SK-N-SH (cell line): Measurements from ENCODE around the gene ZNF317. TPM values are rescaled to one million over a fixed set of nuclear protein-coding genes. Genes with fewer than 3 reads are reported as not detected.

Source experiments
- CTCF ChIA-PET: fragments of 300-600, 350-600 bp; formaldehyde crosslinking; extraction: SDS; loops from one replicate; lab custom pipeline; 2021; lab: Yijun Ruan, JAX
- POLR2A ChIA-PET: fragments of 350-600 bp; sonication (Branson Sonifier 250); formaldehyde crosslinking; extraction: SDS; loops from one replicate; lab custom pipeline; 2020; ENCODE audit warnings: antibody characterized with exemption, inconsistent platforms; lab: Yijun Ruan, JAX
- DNase-seq: peaks from one replicate; pipeline ENCODE4 v3.0.0; 2012
- H2AFZ ChIP-seq: fragments of 200-600 bp; sonication (generic); 2 replicates; pipeline ENCODE4 v1.8.1; 2016; ENCODE audit warnings: antibody characterized with exemption, mild to moderate bottlenecking, low read depth
- H3F3A ChIP-seq: fragments of 200-600 bp; sonication (generic); replicated peaks from 2 replicates; pipeline ENCODE3; 2016; ENCODE audit warnings: antibody characterized with exemption, mild to moderate bottlenecking; ENCODE audit not compliant: insufficient read depth
- H3K27ac ChIP-seq, 2 experiments: fragments of 200-500 bp in 1 of 2; fragments of 200-600 bp in 1 of 2; sonication (Bioruptor generic) in 1 of 2; sonication (generic), shearing (Covaris generic) in 1 of 2; 2 replicates each; pipeline versions ENCODE4 v1.5.1 to v1.6.1; 2014 to 2016; ENCODE audit warnings: low read depth in 2 of 2, inconsistent platforms in 1 of 2, low read length in 1 of 2, mild to moderate bottlenecking in 1 of 2, mixed read lengths in 1 of 2
- H3K27me3 ChIP-seq: fragments of 200-600 bp; sonication (generic), shearing (Covaris generic); 2 replicates; pipeline ENCODE4 v1.6.1; 2016; ENCODE audit warnings: mixed run types; ENCODE audit not compliant: insufficient read depth
- H3K36me3 ChIP-seq, 2 experiments: fragments of 200-500 bp in 1 of 2; fragments of 200-600 bp in 1 of 2; sonication (Bioruptor generic) in 1 of 2; sonication (generic) in 1 of 2; replicated peaks in 1 of 2; 2 replicates each; pipeline versions ENCODE3 to v1.5.1; 2014 to 2016; ENCODE audit warnings: low read length in 1 of 2, mild to moderate bottlenecking in 1 of 2; ENCODE audit not compliant: insufficient read depth in 2 of 2, control insufficient read depth in 1 of 2
- H3K4me1 ChIP-seq, 2 experiments: fragments of 200-500 bp in 1 of 2; fragments of 200-600 bp in 1 of 2; sonication (Bioruptor generic) in 1 of 2; sonication (generic), shearing (Covaris generic) in 1 of 2; 2 replicates each; pipeline versions ENCODE4 v1.5.1 to v1.6.1; 2014 to 2016; ENCODE audit warnings: low read depth in 1 of 2, low read length in 1 of 2, mixed run types in 1 of 2; ENCODE audit not compliant: insufficient read depth in 2 of 2, control insufficient read depth in 1 of 2
- H3K4me2 ChIP-seq: fragments of 200-600 bp; sonication (generic), shearing (Covaris generic); 2 replicates; pipeline ENCODE4 v1.6.1; 2017; ENCODE audit warnings: mixed run types
- H3K4me3 ChIP-seq, 2 experiments: fragments of 200-500 bp in 1 of 2; fragments of 200-600 bp in 1 of 2; sonication (Bioruptor generic) in 1 of 2; sonication (generic), shearing (Covaris generic) in 1 of 2; 2 replicates each; pipeline versions ENCODE4 v1.5.1 to v1.8.1; 2014 to 2016; ENCODE audit warnings: low read depth in 2 of 2, inconsistent platforms in 1 of 2, low read length in 1 of 2, mild to moderate bottlenecking in 1 of 2, mixed read lengths in 1 of 2, moderate library complexity in 1 of 2
- H3K79me2 ChIP-seq: fragments of 200-600 bp; sonication (generic); 2 replicates; pipeline ENCODE4 v1.8.1; 2017; ENCODE audit warnings: mild to moderate bottlenecking; ENCODE audit not compliant: insufficient read depth
- H3K9ac ChIP-seq: fragments of 200-600 bp; sonication (generic); 2 replicates; pipeline ENCODE4 v1.6.1; 2017; ENCODE audit warnings: mixed run types
- H3K9me2 ChIP-seq: fragments of 200-600 bp; sonication (generic); 2 replicates; pipeline ENCODE4 v1.6.1; 2017; ENCODE audit warnings: mixed run types
- H3K9me3 ChIP-seq: fragments of 200-600 bp; sonication (generic); 2 replicates; pipeline ENCODE4 v1.6.1; 2017; ENCODE audit warnings: mixed run types, mild to moderate bottlenecking, moderate library complexity
- H4K20me1 ChIP-seq: fragments of 200-600 bp; sonication (generic); 2 replicates; pipeline ENCODE4 v1.6.1; 2017; ENCODE audit warnings: mild to moderate bottlenecking, mixed run types; ENCODE audit not compliant: insufficient read depth
- GABPA ChIP-seq: IDR thresholded peaks from 2 replicates; pipeline ENCODE4 v1.4.0; 2012; ENCODE audit warnings: low read depth, mild to moderate bottlenecking
- GATA2 ChIP-seq: sonication (generic); formaldehyde crosslinking; IDR thresholded peaks from 2 replicates; pipeline ENCODE4 v1.5.0; 2020; ENCODE audit warnings: mild to moderate bottlenecking, missing genetic modification reagents
- JUND ChIP-seq: IDR thresholded peaks from 2 replicates; pipeline ENCODE4 v1.4.0; 2012
- MEF2A ChIP-seq: IDR thresholded peaks from 2 replicates; pipeline ENCODE4 v1.4.0; 2012; ENCODE audit warnings: low read depth, borderline replicate concordance
- NFIC ChIP-seq: IDR thresholded peaks from 2 replicates; pipeline ENCODE4 v1.4.0; 2012; ENCODE audit warnings: borderline replicate concordance
- NRF1 ChIP-seq: IDR thresholded peaks from 2 replicates; pipeline ENCODE4 v1.6.1; 2012; ENCODE audit warnings: low read depth, mild to moderate bottlenecking, low read length
- POLR2AphosphoS5 ChIP-seq: IDR thresholded peaks from 2 replicates; pipeline ENCODE4 v1.6.1; 2012; ENCODE audit warnings: low read depth, low read length
- RFX5 ChIP-seq: IDR thresholded peaks from 2 replicates; pipeline ENCODE4 v1.6.1; 2012; ENCODE audit warnings: mild to moderate bottlenecking, improper control_type of control experiment, low read length
- RXRA ChIP-seq: IDR thresholded peaks from 2 replicates; pipeline ENCODE4 v1.4.0; 2012; ENCODE audit warnings: low read depth, mild to moderate bottlenecking, borderline replicate concordance
- TAF1 ChIP-seq: IDR thresholded peaks from 2 replicates; pipeline ENCODE4 v1.6.1; 2012; ENCODE audit warnings: low read depth, mild to moderate bottlenecking, low read length, moderate library complexity, borderline replicate concordance
- TCF12 ChIP-seq: IDR thresholded peaks from 2 replicates; pipeline ENCODE4 v1.4.0; 2012
- TEAD4 ChIP-seq: IDR thresholded peaks from 2 replicates; pipeline ENCODE4 v1.4.0; 2012; ENCODE audit warnings: mild to moderate bottlenecking, borderline replicate concordance; ENCODE audit not compliant: insufficient read depth
- WGBS: methylation state at CpG from one replicate; pipeline ENCODE4 v1.1.6; 2017; ENCODE audit warnings: low lambda C conversion rate; 5-methylcytosine and 5-hydroxymethylcytosine counted together
- polyA plus RNA-seq, 3 experiments: library from polyadenylated mRNA; depleted of rRNA; stranded (reverse); fragments of >200 nt; gene quantifications; 2 replicates each; pipeline ENCODE4 v1.2.3, GENCODE V29; 2012
- TF ChIP-seq, protein P1 (sequence below): IDR thresholded peaks from 2 replicates; pipeline ENCODE4; 2012
- TF ChIP-seq, protein P2 (sequence below): IDR thresholded peaks from 2 replicates; pipeline ENCODE4 v1.4.0; 2012; ENCODE audit warnings: low read depth, borderline replicate concordance
- TF ChIP-seq, protein P3 (sequence below): IDR thresholded peaks from 2 replicates; pipeline ENCODE4 v1.4.0; 2012; ENCODE audit warnings: low read depth, borderline replicate concordance
- TF ChIP-seq, protein P4 (sequence below): IDR thresholded peaks from 2 replicates; pipeline ENCODE4 v1.6.1; 2012; ENCODE audit warnings: mild to moderate bottlenecking, low read depth, low read length, moderate library complexity

Gene ZNF317
- polyA plus RNA-seq, 1 of the 3 experiments (the other 2 are of a cell fraction), result 16.0 TPM

DNA sequence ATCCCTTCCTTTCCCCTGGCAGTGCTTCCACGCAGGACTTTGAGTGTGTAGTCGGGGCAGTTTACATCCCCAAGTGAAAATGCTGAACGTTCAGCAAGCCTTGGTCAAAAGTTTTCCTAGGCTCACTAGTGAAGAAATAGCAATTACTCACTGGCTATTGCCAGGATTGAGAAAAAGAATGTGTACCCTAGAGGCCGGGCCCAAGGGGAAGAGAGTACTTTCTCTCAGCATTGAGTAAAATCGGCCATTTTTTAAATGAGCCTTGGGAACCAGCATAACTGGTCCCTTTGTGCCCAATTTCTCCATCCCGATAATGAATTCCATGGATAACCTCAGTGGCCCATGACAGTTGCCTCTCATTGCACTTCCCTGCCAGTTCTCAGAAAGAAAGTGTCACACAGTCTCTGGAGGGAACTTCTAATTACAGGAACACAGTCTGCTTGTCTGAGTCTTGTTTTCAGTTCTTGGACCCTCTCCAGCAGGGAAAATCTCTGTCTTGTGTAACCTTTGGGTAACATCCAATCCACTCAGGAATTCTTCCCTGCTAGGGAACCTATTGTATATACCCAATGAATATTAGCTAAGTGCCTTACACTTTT lies 31.3 kb downstream of the ZNF317 start:
- Histone ChIP-seq H3K4me3 (no peak overlapping the region), H3K4me2 (no peak overlapping the region), H4K20me1 (no peaks in the 10 kb centered on the region), H2AFZ (no peak overlapping the region), H3F3A (no peaks in the 10 kb centered on the region), H3K4me1 (no peaks in the 10 kb centered on the region), H3K27me3 (no peaks in the 10 kb centered on the region), H3K9me2 (no peaks in the 10 kb centered on the region), H3K9me3 (no peaks in the 10 kb centered on the region), H3K9ac (no peak overlapping the region), H3K79me2 (no peaks in the 10 kb centered on the region), H3K27ac (no peak overlapping the region), H3K36me3 (peaks cover 0 to 2% of the 10 kb centered on the region in 2 experiments)
- ChIA-PET POLR2A (no interaction called here), CTCF (interaction anchor here (1.2 kb wide), 1 partner anchor 34 kb away, joined by 3 read pairs; no protein-coding TSS in a partner anchor)
- no peak for TF ChIP-seq POLR2AphosphoS5
- no peak for TF ChIP-seq TAF1
- TF ChIP-seq GATA2 (CRISPR knock-in tag), result no peak
- no peak for TF ChIP-seq NRF1
- no peak for TF ChIP-seq TEAD4
- no peak for TF ChIP-seq RXRA
- no peak for TF ChIP-seq RFX5
- no peak for TF ChIP-seq TCF12
- 35% methylated on average over 4 of the region's 6 CpGs for WGBS
- DNase-seq, result no peak

DNA sequence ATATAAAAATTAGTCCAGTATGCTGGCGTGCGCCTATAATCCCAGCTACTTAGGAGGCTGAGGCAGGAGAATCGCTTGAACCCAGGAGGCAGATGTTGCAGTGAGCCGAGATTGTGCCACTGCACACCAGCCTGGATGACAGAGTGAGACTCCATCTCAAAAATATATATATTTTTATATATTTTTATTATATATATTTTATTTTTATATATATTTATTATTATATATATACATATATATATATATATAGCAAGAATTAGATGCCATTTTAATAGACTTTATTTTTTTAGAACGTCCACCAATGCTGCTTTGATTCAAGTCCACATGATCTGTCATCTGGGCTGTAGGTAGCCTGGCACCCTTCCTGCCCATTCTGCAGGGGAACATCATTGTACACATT lies 35.1 kb downstream of the ZNF317 start:
- Histone ChIP-seq H3K9ac (no peak overlapping the region), H3K9me3 (no peaks in the 10 kb centered on the region), H3K36me3 (no peaks in the 10 kb centered on the region), H3F3A (no peaks in the 10 kb centered on the region), H3K4me1 (no peaks in the 10 kb centered on the region), H3K27ac (no peak overlapping the region), H3K4me2 (no peak overlapping the region), H2AFZ (no peak overlapping the region), H3K9me2 (no peaks in the 10 kb centered on the region), H3K79me2 (no peaks in the 10 kb centered on the region)
- POLR2A ChIA-PET, result no interaction called here
- CTCF ChIA-PET, result no interaction called here
- WGBS, result 41% methylated on average over 5 of the region's 5 CpGs
- TF ChIP-seq, protein P1, sequence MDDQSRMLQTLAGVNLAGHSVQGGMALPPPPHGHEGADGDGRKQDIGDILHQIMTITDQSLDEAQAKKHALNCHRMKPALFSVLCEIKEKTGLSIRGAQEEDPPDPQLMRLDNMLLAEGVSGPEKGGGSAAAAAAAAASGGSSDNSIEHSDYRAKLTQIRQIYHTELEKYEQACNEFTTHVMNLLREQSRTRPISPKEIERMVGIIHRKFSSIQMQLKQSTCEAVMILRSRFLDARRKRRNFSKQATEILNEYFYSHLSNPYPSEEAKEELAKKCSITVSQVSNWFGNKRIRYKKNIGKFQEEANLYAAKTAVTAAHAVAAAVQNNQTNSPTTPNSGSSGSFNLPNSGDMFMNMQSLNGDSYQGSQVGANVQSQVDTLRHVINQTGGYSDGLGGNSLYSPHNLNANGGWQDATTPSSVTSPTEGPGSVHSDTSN, result no peak
- TF ChIP-seq, protein P2, sequence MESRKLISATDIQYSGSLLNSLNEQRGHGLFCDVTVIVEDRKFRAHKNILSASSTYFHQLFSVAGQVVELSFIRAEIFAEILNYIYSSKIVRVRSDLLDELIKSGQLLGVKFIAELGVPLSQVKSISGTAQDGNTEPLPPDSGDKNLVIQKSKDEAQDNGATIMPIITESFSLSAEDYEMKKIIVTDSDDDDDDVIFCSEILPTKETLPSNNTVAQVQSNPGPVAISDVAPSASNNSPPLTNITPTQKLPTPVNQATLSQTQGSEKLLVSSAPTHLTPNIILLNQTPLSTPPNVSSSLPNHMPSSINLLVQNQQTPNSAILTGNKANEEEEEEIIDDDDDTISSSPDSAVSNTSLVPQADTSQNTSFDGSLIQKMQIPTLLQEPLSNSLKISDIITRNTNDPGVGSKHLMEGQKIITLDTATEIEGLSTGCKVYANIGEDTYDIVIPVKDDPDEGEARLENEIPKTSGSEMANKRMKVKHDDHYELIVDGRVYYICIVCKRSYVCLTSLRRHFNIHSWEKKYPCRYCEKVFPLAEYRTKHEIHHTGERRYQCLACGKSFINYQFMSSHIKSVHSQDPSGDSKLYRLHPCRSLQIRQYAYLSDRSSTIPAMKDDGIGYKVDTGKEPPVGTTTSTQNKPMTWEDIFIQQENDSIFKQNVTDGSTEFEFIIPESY, result no peak
- TF ChIP-seq TEAD4 (no peak), MEF2A (no peak), GABPA (no peak), JUND (no peak), NFIC (no peak), RXRA (no peak), TCF12 (no peak)
- TF ChIP-seq, protein P3, sequence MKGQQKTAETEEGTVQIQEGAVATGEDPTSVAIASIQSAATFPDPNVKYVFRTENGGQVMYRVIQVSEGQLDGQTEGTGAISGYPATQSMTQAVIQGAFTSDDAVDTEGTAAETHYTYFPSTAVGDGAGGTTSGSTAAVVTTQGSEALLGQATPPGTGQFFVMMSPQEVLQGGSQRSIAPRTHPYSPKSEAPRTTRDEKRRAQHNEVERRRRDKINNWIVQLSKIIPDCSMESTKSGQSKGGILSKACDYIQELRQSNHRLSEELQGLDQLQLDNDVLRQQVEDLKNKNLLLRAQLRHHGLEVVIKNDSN, result no peak
- TF ChIP-seq, protein P4, sequence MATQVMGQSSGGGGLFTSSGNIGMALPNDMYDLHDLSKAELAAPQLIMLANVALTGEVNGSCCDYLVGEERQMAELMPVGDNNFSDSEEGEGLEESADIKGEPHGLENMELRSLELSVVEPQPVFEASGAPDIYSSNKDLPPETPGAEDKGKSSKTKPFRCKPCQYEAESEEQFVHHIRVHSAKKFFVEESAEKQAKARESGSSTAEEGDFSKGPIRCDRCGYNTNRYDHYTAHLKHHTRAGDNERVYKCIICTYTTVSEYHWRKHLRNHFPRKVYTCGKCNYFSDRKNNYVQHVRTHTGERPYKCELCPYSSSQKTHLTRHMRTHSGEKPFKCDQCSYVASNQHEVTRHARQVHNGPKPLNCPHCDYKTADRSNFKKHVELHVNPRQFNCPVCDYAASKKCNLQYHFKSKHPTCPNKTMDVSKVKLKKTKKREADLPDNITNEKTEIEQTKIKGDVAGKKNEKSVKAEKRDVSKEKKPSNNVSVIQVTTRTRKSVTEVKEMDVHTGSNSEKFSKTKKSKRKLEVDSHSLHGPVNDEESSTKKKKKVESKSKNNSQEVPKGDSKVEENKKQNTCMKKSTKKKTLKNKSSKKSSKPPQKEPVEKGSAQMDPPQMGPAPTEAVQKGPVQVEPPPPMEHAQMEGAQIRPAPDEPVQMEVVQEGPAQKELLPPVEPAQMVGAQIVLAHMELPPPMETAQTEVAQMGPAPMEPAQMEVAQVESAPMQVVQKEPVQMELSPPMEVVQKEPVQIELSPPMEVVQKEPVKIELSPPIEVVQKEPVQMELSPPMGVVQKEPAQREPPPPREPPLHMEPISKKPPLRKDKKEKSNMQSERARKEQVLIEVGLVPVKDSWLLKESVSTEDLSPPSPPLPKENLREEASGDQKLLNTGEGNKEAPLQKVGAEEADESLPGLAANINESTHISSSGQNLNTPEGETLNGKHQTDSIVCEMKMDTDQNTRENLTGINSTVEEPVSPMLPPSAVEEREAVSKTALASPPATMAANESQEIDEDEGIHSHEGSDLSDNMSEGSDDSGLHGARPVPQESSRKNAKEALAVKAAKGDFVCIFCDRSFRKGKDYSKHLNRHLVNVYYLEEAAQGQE, result no peak
- TF ChIP-seq, all 33 proteins: peak for 0
- Histone ChIP-seq H3K4me3 (no peak overlapping the region), H3K27me3 (peaks cover 6% of the 10 kb centered on the region; the same call in 1 of the 2 replicates), H4K20me1 (no peaks in the 10 kb centered on the region)
- DNase-seq, result no peak
